HG02623 (cell line): ENCODE data around the gene SLC24A4.

Experiments used
- ATAC-seq: cut with Tn5 transposase; IDR thresholded peaks from one replicate; pipeline ENCODE4 v1.9.1; 2021; ENCODE audit warnings: moderate library complexity; ENCODE audit not compliant: unreplicated experiment

Gene SLC24A4

DNA sequence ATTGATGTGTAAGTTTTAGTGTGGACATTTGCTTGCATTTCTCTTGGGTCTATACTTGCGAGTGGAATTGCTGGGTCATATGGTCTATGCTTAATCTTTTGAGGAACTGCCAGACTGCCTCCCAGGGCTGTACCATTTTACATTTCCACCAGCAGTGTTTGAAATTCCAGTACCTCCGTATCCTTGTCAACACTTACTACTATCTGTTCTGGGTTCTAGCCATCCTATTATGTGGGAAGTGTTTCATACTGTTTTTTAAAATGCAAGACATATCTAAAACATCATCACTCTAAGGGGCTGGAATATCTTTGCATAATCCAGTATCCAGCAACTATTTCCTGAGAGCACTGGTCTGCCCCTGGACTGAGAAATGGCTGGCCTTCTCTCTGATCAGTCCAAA lies 110.4 kb downstream of the SLC24A4 start:
- ATAC-seq, result no peak

DNA sequence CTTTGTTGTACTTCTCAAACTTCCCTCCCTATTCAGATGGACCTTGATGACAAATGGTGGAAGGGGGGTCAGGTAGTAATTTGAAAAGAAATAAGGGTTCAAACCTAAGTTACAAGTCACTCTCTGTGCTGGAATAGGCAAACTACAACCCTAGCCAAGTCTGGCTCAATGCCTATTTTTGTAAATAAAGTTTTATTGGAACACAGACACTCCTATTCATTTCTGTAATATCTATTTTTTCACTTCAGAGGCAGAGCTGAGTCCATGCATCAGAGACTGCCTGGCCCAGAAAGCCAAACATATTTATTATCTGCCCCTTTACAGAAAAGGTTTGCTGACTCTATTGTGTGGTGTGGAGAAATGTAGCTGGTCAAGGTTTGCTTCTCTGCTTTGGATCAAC lies 112.2 kb downstream of the SLC24A4 start:
- no peak for ATAC-seq

DNA sequence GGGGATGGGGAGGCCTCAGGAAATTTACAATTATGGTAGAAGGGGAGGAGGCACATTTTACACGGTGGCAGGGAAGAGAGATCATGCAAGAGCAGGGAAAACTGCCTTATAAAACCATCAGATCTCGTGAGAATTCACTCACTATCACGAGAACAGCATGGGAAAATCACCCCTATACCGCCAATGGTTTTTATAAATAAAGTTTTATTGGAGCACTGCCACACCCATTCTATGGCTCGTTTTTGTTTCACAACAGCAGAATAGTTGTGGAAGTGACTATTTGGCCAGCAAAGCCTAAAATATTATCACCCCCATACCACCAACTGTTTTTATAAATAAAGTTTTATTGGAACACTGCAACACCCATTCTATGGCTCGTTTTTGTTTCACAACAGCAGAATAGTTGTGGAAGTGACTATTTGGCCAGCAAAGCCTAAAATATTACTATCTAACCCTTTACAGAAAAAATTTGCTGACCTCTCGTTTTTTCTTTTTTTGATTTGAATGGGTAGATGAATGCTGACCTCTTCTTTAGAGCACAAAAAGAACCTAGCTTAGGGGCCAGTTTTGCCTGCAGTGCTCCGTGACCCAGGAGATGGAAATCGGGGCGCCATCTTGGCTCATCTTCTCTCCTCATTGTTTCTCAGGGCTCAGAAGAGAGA lies 113.3 kb downstream of the SLC24A4 start:
- no peak for ATAC-seq

DNA sequence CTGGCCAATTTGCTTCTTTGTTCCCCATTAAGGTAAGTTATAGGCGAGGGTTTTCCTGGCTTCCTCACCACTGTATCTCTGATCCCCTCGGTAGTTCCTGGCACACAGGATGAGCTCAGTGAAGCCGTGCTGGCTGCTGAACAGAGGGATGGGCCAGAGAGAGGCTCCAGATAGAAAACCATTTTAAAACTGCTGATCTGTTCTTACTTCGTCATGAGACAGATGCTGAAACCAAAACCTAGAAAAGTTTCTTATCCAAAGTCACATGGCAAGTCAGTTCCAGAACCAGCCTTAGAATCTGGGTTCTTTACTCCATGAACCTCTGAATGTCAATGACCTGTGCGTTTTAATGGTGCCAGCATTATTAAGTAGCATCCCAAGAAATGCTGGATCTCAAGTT lies 114.3 kb downstream of the SLC24A4 start:
- no peak for ATAC-seq

DNA sequence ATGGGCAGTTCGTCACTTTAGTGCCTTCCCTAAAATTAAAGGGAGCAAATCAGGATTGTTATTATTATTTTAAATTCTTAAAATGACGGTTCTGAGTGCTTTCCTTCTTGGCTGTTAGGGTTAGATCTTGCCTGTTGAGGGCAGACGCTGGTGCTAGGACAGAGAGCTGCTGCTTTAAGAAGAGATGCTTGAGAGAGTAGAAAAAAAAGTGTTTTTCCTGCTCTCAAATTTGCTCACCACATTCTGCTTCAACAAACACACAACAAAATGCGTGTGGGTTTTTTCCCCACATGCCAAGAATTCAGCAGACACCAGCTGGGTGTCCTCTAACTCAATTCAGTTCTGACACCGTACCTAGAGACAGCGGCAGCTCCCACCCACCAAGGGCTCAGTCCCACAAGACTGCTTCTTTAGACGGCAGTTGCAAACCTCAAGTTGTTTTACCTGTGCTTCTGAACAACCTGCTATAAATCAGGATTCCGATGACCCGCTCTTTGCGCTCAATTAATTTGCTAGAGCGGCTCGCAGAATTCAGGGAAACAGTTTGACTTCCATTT lies 114.8 kb downstream of the SLC24A4 start:
- ATAC-seq, result no peak

DNA sequence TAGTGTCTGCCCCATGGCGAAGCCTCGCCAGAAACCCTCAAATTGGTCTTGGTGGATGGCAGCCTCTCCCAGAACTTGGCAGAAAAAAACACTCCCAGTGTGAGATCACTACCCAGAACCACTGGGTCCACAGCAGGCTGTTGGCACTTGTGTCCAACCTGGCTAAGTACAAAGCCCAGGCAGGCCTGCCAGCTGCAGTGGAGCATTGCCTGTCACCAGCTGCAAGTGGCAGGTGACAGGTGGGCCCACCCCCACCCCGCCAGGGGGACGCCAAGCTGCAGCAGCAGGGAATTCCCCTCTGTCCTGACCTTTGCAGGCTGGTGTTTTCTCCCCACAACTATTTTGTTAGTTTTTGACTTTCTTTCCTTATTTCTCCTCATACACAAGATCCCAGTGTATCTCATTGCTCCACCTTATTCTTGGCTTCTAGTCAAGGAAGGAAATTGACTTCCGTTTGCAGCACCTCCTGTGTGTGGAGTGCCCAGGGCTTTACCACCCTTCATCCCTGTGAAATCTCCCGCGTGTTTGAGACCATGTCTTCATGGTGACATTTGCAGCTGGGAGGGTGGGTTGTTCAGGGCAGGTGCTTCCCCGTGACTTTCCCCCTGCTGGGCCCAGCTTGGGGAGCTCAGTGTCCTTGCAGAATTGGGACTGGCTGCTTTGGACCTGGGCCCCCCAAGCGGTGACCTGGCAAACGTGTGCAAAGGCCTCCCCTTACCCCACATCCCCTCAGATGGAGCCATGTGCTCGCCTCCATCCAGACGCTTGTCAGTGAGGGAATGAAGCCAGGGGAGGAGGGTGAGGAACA lies 116.8 kb downstream of the SLC24A4 start:
- ATAC-seq, result no peak

DNA sequence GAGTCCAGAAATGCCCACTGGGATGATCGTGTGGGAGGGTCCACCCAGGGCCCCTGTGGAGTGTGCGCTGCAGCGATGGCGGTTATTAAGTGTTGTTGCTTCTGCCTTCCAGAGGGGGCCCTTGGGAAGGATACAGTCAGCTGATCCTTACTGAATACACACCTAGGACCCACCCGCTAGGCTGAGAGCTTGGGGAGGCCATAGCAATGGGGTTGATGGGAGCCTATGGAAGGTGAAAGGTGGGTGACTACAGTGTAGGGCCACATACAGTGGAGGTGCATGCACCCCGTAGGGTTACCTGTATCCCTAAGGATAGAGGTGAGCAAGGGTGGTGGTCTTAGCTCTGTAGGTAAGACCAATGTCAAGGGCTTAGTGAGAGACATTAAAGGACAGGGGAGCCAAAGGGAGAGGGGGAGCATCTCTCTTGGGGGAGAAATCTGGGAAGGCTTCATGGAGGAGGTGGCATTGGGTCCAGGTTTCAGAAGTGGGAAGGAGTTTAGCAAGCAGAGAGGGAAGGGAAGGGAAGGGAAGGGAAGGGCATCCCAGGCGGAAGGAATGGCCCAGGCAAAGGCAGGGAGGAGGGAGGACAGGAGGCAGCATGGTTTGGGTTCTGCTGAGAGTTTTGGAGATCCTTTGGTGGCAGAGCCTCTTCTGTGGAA lies 117.5 kb downstream of the SLC24A4 start:
- no peak for ATAC-seq

DNA sequence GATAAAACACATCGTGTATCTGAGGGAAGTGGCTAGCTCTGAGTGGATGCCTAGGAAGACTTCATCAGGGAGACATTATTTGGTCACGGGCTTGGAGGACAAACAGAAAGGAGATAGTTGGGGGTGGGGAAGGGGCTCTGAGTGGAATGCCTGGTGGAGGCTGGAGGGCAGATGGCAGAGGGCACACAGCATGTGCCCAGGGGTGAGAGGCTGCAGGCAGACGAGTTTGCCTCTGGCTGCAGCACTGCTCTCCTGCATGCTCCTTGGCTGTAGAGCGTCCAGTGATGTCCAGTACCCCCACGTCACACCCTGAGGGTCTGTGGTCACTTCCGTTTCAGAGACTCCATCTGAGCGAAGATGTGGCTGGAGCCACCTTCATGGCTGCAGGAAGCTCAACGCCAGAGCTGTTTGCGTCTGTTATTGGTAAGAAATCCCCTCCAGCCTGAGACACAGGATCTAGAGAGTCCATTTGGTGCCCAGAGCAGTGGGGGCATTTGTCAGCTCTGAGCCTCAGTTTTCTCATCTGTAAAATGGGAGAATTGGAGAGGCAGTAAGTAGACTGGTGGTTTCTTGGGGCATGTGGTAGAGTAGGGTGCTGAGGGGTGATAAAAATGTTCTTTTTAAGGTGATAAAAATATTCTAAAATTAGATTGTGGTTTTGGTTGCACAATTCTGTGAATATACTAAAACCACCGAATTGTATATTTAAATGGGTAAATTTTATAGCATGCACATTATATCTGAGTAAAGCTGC lies 119.0 kb downstream of the SLC24A4 start:
- ATAC-seq, result no peak

DNA sequence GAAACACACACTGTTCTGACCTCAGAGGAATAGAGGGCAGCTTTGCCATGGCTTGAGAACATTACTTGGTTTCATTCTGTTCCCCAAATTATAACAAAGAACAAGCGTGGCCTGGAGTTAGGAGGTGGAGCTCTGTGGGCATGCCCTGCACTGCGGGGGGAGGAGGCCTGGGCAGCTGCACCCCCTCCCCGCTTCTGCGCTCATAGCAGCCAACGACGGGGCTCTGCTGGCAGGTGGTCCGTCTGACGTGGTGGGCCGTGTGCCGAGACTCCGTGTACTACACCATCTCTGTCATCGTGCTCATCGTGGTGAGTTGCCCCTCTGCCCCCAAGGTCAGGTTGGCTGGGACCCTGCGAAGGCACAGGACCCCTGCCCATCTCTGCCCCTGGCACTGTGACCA lies 120.2 kb downstream of the SLC24A4 start:
- ATAC-seq, result no peak

DNA sequence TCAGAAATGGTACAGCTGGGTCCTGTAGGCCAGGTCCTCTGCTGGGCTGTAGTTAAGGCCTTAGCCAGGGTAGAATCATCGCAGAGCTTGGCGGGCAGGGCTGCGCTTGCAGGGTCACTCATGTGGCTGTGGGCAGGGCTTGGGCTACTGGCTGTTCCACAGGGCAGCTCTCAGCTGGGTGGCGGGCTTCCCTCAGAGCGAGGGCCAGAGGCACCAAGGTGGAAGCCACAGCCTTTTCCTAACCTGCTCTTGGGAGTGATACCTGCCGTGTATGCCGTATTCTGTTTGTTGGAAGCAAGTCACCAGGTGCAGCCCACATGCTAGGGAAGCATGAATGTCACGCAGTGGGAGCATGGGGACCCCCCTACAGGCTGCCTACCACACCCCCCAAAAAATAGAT lies 120.8 kb downstream of the SLC24A4 start:
- no peak for ATAC-seq

DNA sequence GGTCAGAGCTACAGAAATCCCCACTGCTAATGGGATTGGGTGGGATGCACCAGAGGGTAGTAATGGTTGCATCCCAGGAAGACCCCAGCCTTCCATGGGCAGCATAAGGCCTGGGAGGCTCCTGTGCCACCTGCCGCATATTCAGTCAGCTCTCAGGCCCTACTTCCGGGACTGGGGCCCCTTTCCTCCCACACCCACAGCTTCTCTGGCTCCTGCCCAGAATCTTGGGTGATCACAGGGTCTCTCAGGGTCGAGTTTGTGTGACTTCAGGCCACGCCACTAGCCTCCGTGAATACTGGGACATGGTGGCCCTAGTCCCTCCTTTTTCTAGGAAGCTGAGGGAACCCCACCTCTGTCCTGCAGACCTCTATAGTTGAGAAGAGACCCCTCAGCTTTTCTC lies 123.8 kb downstream of the SLC24A4 start:
- no peak for ATAC-seq

DNA sequence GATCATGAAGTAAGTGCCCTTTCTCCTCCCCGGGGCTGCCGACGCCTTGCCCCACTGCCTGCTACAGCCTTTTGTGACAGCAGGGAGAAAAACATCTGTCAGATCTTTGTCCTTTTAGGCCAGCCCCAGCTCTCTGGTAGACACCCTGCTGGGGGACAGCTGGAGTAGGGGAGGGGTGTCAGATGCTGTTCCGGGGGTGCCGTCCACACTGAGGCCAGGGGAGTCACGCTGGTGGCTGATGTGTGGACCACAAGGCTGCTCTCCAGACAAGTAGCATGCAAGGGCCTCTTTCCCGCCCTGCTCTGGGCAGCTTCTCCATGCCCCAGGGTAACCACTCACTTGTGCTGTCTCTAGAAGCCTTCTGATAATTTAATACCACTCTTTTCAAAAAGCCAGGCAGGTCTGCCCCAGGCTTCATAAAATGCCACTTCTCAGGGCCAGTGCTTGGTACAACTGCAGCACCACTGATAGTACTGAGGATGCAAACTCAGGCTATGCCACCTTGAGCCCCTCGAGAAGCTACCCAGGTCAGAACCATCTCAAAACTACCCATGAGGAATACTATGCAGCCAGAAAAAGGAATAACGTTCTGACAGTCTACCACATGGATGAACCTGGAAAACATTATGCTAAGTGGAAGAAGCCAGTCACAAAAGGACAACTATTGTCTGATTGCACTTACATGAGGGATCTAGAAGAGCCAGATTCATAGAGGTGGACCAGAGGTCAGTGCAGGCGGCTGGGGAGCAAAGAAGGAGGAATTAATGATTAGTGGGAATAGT lies 124.6 kb downstream of the SLC24A4 start:
- ATAC-seq, result no peak

DNA sequence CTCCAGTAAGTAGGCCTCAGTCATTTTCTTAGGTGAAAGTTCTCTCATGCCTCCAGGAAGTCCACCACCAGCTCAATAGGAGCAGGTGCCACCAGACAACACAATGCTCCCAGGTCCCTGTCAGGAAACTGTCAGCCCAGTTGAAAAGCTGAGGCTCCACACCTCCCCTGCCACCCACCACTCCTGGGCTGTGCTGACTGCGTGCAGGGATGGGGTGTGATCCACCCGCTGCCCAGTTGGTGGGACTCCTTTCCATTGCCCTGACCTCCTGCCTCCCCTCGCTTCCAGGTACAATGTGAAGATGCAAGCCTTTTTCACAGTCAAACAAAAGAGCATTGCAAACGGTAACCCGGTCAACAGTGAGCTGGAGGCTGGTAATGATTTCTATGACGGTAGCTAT lies 125.8 kb downstream of the SLC24A4 start:
- no peak for ATAC-seq

DNA sequence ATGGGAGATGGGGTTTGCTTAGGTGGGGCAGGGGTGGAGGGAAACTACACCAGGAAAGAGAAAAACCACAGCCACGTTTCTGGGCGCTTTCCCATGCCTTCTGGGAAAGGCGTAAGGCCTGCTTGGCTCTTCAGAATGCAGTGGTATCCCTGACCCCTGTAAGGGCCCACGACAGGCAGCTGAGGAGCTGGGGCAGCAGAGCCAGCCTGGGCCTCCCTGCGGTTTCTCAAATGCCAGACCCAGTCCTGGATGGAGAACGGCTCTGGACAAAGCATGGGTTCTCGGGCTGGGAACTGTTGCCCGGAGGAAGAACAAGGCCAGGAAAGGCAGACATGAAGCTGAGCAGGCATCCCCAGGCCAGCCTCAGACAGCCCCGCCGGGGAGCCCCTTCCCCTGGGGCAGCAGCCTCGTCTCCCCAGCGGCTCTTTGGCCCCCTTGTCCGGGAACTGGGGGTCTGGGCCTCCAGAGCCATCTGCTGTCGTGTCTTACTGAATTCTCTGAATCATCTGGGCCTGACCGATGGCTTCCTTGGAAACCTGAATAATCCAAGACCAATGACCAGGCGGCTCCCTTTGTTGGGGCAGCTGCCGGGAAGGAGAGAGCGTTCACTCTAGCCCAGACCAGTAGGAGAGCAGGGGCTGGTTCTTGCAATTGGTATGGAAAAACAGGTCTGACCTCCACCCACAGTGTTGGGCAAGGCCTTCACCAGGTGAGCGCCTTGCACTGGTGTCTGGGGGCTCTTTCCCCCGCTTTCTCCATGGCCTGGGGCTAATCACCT lies 126.6 kb downstream of the SLC24A4 start:
- no peak for ATAC-seq

DNA sequence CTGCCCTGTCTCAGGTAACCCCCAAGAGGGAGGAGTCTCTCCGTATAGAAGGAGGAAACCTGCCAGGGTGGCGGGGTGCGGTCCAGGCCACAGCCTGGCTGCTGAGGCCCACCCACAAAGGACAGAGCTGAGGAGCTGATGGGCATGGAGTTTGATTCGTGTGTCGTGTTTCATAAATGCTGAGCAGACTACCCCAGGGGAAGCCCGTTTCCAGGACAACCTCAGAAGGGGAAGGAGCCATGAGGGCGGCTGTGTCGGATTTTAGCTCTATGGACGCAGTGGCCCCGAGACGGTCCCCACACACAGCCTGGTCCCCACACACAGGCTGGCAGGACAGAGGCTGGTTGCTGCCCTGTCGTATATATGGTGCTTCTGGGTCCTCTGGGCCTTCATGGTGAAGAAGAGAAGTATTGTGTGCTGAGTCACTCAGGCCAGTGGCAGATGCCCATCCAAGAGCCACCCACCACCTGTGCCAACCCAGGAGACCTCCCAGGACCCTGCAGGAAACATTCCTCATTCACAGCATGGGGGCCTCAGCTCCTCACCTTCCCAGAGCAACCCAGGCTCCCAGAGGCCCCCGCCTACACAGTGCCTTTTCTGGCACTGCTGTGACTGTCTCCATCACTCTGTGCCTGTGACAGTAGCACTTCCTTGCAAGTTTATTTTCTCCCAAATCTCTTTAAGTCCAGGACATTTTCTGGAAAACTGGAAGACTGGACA lies 127.5 kb downstream of the SLC24A4 start:
- ATAC-seq, result no peak

DNA sequence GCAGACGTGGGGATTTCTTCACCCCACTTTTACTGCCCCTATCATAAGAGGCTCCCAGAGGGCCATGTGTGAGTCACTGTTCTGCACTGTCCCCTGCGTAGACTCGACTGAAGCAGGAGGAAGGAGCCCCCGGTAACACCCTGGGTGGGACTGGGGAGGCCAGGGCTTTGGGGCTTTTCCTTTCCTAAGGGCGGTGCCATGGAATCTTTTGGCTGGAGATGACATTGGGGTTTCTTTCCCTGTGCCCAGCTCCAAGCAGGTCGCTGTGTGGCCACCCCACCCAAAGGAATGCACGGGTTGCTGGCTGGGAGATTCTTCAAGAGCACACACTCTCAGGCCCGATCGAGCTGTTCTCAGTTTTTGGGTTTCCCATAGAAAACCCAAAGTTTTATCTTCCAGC lies 128.3 kb downstream of the SLC24A4 start:
- no peak for ATAC-seq

DNA sequence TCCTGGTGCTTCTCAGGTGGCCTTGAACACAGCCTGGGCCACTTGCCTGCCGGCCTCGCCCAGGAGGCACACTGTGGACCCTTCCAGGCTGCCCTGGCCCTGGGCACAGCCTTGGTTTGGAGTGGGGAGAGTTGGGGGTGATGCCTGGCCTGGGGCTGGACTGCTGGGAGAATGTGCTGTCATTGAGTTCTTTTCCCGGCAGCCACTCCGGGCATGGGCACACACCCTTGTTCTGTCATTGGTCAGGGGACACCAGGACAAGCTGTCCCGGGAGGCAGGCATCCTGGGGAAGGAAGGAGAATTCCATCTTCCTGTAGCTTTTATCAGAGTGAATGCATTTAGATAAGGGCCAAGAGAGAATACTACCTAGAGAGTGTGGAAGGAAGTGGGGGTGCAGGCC lies 128.8 kb downstream of the SLC24A4 start:
- ATAC-seq, result no peak

DNA sequence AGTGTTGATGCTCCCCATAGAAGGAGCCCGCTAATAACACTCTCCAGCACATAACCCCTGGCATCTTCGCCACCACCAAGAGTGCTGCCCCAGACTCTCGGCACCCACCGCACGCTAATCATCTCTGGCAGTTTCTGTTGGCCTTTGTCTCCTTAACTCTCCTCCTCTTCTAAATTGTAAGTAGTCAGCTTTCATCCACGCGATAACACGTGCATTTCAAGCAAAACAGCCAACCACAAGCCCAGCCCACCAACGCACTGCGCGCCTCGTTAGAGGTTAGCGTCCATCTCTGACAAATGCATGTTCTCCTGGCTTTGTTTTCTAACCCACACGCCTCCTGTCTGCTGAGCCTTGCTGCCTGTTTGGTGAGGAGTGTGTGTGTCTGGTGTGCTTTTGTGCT lies 129.5 kb downstream of the SLC24A4 start:
- ATAC-seq, result no peak

DNA sequence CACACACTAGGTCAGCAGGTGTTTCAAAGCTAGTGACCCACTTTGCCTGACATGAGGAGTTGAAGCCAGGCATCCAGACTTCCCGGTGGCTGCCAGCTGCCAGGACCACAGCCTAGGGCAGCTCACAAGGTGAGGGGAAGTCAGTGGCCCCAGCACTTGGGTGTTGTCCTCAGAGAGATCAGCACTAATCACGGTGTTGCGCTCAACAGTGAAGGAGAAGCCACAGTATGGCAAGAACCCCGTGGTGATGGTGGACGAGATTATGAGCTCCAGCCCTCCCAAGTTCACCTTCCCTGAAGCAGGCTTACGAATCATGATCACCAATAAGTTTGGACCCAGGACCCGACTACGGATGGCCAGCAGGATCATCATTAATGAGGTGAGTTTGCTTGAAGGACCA lies 130.7 kb downstream of the SLC24A4 start:
- ATAC-seq, result no peak
